ENCODE results near the gene RNF220.
A peak's percentile ranks its signal among the peaks of the same experiment; 100 is the strongest.

The RNF220 gene

DNA sequence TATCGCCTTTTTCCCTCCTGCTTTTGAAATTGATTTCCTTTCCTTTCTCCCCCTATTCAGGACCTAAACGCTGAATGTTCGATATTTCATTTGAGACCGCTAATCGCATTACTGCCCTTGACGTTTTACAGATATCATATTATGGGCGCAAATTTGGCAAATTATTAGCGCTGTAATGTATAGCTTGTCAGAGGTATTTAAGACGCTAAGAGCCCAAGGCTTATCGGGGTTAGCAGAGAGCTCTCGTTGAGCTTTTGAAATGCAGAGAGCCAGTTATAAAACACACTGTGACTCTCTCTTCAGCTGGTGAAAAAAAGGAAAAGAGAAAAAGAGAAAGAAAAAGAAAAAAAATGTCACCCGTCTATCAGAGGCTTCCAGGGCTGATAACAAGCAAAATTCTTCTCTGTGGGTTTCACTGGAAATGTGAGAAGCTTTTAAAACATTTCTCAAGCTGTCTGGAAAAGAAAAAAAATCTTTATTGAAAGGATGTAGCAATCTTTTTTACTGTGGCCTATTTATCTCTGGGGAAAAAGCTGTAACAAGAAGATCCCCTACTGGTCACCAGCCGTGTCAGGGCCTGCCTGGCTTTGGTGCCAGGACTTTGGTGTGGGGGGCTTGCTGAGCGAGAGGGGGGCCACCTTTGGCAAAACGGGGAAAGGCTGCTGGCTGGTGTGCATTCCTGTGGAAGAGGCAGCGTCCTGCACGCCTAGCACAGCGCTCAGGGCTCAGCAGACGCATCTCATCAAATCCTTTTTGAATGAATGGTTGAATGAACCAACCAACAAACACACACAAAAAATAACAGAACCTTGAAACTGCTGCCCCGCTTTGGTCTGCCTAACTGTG is 119.8 kb downstream of the RNF220 start:
- DNase-seq = no peak

DNA sequence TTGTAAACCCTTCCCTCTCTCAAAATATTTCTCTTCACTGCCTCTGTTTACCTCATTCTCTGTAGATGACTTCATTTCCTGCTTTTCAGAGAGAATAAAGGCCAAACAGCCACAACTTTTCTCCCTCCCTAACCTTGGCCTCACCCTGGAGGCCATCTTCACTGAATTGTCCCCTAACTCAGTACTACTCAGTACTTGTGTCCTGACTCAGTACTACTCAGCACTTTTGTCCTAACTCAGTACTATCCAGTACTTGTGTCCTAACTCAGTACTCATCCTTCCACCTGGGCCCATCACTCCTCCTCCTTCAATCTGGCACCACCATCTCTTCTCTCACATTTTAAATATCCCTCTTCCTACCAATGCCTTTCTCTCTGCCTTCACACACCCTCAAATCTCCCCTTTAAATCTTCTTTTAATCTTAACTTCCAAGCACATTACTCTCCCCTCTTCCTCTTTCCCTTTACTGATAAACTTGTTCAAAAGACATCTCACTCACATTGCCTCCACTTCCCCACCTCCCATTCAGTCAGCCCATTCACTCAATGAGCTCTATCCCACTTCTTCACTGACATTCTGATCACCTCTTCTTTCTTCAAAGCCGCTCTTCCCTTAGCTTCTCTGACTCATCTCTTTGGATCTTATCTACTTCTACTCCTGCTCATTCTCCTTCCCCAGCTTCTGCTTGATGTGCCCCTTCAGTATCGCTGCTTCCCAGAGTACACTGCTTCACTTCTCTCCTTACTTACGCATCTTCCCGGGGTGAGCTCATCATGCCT is 121.4 kb downstream of the RNF220 start:
- no peak for DNase-seq

DNA sequence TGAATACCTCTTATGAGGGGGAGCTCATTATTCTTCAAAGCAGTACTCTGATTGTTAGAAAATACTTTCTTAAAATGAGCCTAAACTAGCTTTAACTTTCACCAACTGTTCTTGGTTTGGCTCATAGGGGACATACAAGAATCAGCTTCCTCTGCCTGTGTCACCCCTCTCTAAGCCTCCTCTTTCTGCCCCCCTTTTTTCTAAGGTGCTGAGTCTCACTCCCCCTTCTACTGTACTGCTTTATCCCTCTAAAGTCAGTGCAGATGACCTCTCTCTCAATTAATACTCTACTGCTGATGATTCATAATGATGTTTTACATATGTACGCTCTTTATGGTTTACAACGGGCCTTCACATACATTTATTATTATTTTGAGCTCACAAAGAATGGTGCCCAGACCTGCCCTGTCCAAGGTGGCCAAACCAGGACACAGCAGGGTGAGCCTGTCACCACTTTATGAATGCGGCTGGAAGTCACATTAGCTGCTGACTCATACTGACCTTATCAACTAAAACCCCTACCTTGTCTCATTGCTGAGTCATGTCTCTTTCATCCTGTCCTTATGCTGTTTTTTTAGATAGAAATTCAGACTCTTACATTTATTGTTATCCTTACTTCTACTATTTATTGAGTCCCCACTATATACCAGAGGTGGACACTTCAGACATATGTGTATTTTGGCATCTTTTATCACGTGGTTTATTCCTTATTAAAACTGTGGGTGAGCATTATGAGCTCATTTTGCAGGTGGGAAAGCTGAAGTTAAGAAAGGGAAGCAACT is 126.9 kb downstream of the RNF220 start:
- no peak for DNase-seq

DNA sequence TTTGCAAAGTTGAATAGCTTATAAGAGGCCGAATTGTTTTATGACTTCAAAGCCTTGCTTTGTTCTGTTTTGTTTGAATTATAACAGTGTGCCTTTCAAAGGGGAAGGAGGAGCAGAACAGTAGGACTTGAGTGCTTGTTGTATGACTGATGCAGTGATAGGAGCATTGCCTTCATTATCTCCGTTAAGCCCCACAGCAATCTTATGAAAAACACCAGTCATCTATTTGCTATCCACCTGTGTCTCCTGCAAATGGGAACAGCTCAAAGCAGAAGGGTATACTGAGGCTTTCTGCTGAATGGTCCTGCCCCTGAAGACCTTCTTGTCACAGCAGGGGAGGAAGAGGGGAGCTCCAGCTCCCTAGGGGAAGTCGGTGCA is 127.5 kb downstream of the RNF220 start:
- no peak for DNase-seq

DNA sequence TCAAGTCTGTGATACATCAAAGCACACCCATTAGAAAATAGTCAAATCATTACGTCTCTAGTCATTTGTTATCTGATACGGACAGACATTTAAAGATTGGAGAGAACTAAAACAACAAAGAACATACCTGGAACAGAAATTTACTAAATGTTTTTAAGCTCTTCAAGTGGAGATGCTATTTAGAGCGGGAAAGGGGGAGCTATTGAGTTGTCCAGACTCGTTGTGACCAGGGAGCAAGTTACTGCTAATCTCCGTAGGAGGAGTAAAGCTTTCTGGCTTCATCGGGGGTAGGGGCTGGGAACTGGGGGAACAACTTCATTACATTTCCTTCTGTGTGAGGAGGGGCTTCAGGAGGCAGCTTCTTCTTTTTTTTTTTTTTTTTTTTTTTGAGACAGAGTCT is 129.7 kb downstream of the RNF220 start:
- DNase-seq = no peak

DNA sequence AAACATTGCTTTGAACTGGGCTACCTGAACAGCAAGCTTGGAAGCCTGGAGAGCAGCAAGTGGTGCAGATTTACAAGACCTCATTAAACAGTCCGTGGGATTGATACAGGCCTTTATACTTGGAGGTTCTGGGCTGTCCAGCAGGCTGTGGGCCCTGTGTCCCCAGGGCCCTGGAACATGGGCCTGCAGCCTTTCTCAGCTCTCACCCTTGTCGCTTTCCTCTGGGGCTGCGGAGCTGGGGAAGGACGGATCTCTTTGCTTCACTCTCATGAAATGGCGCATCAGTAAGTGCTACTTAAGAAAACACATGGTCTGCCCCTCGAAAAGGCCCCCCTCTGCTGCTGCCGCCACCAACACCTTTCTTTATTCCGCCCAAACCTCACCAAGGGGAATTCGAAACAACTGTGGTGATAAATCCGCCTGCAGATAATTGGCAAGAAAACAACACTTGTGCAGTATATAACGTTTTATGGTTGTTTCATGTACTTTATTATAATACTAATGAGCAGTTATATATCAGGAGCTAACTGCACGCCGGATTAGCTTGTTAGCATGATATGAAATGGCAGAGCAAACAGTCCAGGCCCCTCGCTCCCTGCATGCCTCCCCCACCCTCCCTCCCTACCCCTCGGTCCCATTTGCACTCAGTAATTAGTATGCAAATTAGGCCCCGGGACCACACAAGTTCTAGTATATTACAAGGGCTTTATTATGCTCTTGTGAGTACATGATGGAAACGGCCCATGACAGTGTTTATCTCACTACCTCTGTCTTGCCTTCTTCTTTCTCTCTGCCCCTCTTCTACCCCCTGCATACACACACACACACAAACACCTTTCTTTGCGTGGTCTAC is 131.5 kb downstream of the RNF220 start:
- DNase-seq = no peak

DNA sequence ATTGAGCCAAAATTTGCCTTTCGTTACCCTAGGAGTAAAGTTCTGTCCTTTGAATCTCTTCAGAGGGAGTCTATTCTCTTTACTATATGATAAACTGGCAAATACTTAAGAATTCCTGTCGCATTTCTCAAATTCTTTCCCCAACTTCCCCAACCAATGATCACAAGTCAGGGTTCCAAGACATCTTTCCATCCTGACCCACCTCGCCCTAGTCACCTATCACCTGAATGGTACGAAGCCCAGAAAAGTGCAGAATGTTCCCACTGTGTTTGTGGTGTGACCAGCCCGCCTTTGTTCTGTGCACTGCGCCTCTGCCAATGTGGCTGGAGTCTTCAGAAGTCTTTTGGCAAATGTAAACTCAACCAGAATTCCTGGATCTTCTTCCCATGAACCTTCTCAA is 132.5 kb downstream of the RNF220 start:
- no peak for DNase-seq

DNA sequence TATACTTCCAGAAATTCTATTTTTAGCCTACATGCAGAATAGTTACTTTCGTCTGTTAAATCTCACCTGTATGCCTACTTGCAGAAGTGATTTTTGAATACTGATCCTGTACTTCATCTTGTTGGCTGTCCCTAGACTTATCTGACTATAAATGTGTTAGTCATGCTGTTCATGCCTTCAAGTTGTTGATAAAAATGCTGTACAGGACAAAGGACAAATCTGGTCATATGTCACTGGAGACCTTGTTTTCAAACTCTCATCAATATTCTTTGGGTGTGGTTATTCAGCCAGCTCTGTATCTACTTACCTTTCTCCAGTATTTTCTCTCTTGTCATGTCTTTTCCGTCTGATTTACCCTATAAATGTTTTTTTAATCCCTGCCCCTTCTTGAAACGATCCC is 132.9 kb downstream of the RNF220 start:
- no peak for DNase-seq

DNA sequence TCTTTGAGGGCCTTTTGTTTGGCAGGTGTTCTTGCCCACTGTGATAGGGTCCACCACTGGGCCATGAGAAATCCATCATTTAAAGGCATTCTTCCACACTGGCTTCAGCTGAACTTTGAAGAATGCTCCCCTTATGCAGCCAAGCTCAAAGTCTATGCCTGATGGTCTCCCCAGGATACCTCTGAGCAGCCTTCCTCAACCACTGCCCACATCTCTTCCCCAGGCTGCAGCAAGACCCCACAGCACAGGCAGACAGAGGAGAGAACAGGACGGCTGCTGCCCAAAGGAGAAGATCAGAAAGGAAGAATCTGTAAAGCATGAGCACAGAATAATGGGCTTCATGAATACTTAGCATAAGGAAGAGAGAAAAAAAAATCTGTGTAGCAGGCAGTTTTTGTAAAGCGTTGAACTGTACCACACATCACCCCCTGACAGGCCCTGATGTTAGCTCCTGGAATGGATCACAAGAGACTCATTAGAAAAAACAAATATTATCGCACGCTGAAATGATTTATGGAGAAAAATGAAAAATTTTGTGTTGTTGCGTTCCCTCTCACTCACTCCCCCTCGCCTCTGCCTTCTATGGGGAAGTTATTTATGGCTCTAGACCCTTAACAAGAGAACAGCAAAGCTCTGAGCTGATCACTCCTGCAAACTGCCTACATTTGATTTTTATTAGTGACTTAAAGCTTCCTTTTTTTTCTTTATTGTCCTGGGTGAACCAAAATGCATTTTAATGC is 135.1 kb downstream of the RNF220 start:
- DNase-seq = no peak

DNA sequence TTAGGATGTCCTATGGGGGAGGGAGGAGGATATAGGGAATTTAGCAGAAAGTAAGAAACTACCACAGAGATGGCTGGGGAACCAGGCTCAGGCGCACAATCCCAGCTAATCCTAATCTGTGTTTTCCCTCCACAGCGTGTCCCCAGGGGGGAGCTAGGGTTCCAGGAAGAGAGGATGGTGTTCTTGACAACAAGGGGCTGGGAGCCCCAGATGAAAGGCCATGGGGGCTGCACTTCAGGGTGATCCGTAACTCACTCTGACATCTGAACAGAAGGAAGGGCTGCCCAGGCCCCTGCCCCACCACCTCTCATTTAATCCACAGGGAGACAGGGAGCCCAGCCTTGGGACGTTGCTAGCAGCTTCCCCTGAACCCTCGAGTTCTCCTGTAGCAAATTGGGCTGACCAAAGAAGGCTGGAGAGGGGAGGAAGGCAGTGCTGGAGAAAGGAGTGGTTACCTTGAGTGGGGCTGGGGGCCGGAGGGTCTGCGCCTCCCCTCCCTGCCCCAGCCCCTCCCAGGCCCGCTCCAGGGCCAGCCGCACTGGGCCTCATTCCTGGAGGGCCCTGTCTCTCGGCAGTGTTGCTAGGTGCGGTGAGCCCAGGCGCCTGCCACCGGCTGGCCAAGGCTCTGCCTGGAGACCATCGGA is 137.5 kb downstream of the RNF220 start:
- DNase-seq = no peak

DNA sequence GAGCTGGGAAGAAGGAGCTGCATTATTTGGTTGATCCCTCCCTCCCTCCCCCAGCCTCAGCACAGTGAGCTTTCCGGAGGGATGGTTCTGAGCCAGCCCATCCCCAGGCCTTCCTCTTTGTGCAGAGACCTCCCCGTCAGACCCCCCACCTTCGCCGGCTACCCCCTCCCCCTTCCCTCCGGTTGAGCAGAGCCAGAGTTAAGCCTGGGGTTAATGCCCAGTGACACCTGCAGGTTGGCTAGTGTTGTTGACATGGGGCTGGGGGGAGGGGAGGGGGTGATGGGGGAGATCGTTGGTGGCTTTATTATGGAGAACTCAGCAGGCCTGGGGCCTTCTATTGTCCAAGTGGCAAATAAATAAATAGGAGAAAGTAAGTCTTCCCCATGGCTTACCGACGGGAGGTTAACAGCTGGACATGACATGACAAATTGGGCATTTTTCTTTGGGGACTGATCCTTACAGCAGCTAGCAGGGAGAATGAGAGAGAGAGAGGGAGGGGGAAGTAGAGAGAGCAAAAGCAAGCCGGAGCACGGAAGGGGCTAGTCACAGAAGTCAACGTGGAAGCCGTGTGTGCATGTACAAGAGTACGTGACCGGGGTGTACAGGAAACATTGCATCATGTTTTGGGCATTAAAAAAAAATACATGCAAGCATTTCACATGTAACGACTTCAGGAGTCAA is 138.1 kb downstream of the RNF220 start:
- DNase-seq = peak; percentile 31 to 39

DNA sequence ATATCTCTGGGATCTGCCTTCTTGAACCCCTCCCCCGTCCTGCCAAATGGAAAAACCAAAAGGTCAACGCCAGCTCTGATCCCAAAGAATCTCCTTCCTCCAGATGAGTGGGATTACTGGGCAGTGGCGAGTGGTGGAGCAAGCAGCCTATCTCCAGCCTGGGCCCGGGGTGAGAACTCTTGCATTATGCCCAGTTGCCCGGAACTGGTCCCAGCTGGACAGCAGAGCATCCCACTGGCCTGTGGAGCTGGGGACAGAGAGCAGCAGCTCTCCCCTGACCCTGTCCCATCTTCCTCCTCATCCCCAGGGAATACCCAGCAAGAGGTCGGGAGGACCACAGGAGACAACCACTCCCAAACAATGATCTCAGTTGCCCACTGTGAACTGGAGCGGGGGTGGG is 138.7 kb downstream of the RNF220 start:
- DNase-seq = no peak

DNA sequence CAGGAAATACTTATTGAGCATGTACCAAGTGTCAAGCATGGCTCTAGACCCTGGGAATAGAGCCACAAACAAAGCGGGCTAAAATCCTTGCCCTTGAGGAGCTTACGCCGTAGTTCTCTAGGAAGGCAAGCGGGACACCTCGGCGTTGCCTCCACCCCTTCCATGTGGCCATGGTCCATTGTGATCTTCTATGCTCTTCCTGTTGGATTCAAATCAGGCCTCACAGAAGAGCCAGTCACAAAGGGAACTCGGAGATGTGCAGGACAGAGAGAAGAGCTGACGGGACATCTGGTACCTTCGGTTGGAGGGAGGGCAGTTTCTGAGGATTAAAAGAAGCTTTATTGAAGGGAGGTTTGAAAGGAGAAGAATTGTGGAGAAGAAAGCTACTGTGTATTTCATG is 139.9 kb downstream of the RNF220 start:
- no peak for DNase-seq

DNA sequence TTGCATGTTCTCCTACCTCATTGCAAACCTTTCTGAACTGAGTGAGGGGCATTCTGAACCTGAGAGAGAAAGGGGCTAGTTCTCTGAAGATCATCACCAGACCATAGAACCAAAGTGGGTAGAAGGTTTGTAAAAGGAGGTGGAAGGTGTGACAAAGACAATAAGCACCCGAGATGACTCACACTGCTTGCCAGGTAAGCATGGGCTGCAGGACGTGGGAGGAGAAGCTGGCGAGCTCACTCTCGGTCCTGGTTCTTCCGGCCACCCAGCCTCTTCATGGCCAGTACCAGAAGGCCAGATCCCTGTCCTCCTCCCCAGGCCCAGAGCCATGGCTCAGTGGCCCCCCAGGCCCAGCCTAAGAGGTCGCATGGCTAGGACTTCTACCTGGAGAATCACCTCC is 140.9 kb downstream of the RNF220 start:
- no peak for DNase-seq

DNA sequence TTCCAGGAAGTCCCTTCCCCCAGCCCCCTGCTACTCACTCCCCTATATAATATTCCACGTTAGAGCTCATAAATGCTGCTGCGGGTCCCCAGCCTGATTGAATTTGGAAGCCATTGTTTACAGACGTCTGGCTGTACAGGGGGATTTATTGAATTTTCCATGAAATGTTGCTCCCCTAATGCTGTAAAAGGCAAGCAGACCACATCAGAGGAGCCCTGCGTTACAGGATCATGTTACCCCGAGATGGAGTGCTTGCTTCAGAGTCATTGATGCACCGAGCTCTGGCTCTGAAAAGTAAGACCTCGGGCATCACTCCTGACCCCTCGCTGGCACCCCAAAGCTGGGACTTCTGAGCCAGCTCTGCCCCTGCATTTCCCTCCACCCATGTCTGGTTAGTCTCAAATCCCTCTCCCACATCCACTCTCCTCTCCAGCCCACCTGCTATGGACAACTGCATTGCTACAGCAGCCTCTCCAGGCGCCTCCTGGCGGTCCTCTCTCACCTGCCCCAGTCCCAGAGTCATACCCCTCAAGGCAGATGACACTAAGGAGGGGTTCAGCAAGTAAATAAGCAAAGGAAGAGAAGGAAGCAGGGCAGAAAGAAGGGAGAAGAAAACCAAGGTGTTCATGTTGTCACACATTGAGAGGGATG is 141.5 kb downstream of the RNF220 start:
- DNase-seq = no peak

DNA sequence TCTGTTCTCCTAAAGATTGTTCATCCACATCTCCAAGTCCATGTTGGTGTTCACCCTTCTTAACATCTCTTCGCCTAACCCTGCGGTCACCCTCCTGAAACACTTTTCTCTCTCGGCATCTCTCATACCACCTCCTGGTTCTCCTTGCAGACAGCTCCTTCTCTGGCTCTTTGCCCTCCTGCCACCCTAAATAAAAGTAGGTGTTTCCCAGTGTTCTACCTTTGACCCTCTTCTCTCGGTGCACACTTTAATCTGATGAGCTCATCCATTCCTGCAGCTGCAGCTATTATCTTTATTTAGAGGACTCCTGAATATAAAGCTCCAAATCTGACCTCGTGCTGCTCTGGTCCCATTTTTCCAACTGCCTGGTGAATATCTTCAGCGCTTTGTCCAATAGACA is 142.3 kb downstream of the RNF220 start:
- DNase-seq = no peak

DNA sequence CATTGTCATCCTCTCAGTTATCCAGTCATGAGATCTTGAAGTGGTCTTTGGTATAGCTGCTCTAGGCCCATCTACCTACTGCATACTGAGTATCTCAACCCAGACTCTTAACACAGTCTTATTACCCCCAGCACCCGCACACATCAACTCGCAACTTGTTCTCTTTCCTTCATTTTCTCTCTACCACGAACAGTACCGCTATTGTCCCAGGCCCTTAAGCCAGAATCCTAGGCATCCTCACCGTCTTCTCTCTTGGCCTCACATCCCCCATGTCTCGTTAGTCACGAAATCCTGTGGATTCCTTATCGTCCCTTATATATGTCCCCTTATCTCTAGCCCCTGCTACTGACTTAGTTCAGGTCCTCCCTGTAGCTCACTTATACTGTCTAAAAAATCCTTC is 142.8 kb downstream of the RNF220 start:
- DNase-seq = no peak

DNA sequence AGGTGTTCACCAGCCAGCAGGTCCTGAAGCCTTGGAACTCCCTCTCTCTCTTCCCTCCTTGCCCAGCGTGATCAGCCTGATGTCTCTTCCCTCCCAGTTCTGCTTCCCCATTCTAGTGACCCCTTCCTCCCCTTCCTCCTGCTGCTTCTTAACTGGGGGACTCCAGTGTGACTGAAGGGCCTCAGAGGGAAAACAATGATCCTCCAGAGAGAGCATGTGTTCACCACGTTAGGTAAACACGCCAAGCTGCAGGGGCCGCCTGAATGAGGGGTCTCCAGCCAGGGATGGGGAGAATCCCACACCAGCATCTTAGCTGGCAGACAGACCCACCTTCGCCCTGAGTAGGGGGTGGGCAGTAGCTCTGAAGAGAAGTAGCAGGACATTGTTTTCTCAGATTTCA is 144.5 kb downstream of the RNF220 start:
- peak; percentile 7 to 12 for DNase-seq

DNA sequence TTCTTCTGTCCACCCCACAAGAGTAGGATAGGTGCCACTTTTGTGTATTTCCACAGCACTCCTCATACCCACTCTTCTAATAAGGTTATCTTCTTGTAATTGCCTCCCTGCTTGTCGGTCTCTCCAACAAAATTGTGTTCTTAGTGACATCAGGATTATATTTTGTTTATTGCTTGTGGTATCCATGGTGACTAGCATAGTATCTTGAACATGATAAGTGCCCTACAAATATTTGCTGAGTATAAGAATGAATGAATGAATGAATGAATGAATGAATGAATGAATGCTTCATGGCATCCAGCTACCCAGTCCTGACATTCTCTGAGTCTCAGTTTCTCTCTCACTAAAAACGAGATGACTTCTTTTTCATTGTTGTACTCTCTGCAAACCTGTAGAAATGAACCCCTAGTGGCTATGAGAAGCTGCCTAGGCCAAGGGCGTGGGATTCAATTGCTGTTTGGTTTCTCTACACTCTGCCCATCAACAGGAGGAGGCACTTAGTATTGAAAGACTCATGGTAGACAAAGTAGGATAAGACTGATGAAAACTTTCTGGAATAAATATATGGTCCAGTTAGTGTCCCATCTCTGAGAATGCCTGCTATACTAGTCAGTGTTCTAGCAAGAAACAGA is 148.2 kb downstream of the RNF220 start:
- no peak for DNase-seq

DNA sequence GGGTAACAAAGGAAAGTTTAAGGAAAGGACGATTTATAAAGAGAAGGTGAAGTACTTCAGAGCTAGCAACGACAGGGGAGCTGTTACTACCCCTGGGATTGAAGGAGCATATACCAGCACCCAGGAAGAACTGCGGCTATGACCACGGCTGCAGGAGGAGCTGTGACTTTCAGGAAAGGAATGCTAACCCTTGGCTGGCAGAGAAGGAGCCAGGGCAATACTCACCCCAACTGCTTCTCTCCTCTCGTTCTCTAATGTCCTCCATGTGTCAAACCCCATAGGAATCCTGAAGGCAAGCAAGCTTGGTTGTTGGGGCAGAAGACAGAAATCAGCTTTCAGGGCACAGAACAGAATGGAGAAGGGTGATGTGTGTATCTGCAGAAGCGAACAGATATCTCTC is 148.7 kb downstream of the RNF220 start:
- no peak for DNase-seq
